Osteocyte (in vitro differentiated cells): ENCODE data around the gene ZNF280B. TPM values are rescaled to one million over a fixed set of nuclear protein-coding genes. Genes with fewer than 3 reads are reported as not detected.
"Not testable (repeated sequence)": the region's sequence is repeated elsewhere in the genome, so short reads cannot be mapped to it uniquely, and the experiment has no call there.

Source experiments
- DNase-seq: peaks from one replicate; pipeline ENCODE4 v3.0.0; 2021; ENCODE audit warnings: mixed read lengths; ENCODE audit not compliant: unreplicated experiment; ENCODE audit errors: extremely low spot score
- H3K27ac Mint-ChIP-seq: one replicate; pipeline ENCODE4 v1.8.0; 2021; ENCODE audit warnings: mild to moderate bottlenecking, mixed read lengths; ENCODE audit not compliant: unreplicated experiment
- H3K27me3 Mint-ChIP-seq: one replicate; pipeline ENCODE4 v1.8.0; 2021; ENCODE audit warnings: mixed read lengths; ENCODE audit not compliant: unreplicated experiment
- H3K36me3 Mint-ChIP-seq: one replicate; pipeline ENCODE4 v1.8.0; 2021; ENCODE audit warnings: mixed read lengths; ENCODE audit not compliant: unreplicated experiment
- H3K4me1 Mint-ChIP-seq: one replicate; pipeline ENCODE4 v1.8.0; 2021; ENCODE audit warnings: mixed read lengths; ENCODE audit not compliant: unreplicated experiment
- H3K4me3 Mint-ChIP-seq: one replicate; pipeline ENCODE4 v1.8.0; 2021; ENCODE audit warnings: mild to moderate bottlenecking, moderate library complexity, mixed read lengths; ENCODE audit not compliant: unreplicated experiment
- H3K9me3 Mint-ChIP-seq: one replicate; pipeline ENCODE4 v1.8.0; 2021; ENCODE audit warnings: mixed read lengths; ENCODE audit not compliant: unreplicated experiment
- CTCF ChIP-seq: fragments of 200-600 bp; sonication (generic); IDR thresholded peaks from 2 replicates; pipeline ENCODE4 v1.5.0; 2021; ENCODE audit warnings: antibody characterized with exemption, mild to moderate bottlenecking, moderate library complexity
- total RNA-seq: library from RNA; stranded (reverse); gene quantifications from 2 replicates; pipeline ENCODE4 v1.2.1, GENCODE V29; 2021

The ZNF280B gene
- total RNA-seq, 1 donor from 2014 or later: 2.1 TPM

DNA sequence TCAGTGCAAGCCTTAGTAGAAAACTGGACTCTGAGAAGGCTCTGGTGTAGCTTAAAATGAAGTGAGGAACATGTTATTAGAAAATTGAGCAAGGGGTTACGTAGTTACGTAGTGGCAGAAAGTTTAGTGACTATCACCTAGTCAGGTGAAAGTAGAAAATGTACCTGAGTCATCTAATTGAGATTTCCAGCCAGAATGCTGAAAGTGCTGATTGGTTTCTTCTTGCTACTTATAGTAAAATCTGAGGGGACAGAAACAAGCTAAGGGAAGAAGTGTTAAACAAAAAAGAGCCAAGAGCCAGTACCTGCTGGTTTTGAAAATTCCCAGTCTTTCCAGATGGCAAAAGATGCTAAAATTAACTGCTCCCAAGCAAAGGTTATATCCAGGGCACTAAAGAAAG, 29.4 kb downstream of the ZNF280B start:
- H3K9me3 Mint-ChIP-seq: no peaks in the 10 kb centered on the region

DNA sequence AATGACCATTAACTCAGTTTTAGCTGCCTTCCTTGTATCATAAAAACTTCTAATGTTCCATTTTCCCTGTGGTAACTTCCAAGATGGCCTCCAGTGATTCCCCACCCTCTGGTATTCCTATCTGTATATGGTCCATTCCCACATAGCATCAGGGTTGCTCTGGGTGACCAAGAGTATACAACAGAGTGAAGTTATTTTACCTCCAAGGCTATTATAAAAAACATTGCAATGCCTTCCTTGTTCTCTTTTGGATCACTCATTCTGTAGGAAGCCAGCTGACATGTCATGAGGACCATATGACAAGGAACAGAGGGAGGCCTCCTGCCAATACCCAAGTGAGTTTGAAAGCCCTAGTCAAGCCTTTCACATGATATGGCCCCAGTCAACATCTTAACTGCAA, 30.1 kb downstream of the ZNF280B start:
- Mint-ChIP-seq H3K27ac (no peak overlapping the region), H3K36me3 (no peaks in the 10 kb centered on the region), H3K9me3 (no peaks in the 10 kb centered on the region), H3K4me1 (no peaks in the 10 kb centered on the region), H3K4me3 (no peak overlapping the region), H3K27me3 (no peaks in the 10 kb centered on the region)
- TF ChIP-seq CTCF: no peak
- no peak for DNase-seq

More for the DNA sequence above, 29.4 kb downstream of the ZNF280B start:
- Mint-ChIP-seq H3K27ac (no peak overlapping the region), H3K27me3 (no peaks in the 10 kb centered on the region), H3K4me1 (no peaks in the 10 kb centered on the region), H3K36me3 (no peaks in the 10 kb centered on the region), H3K4me3 (no peak overlapping the region)
- DNase-seq: no peak
- no peak for TF ChIP-seq CTCF

DNA sequence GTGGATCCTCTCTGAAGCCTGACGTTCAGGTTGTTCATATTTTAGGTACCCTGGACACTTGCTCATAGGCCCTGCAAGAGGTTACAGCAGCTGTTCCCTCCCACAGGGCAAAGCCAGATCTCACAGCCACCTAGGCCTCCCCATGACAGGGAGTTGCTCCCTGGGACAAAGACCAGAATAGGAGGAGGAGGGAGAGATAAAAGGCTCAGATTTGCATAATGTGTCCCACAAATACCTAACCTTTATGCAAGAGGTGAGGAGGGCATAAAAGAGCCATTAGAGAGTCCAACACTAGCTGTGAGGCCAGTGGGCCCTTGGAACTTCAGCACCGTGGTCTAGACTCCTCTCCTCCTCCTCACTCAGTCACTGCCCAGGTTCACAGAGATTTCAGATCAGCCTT, 33.8 kb downstream of the ZNF280B start:
- no peaks in the 10 kb centered on the region for H3K4me1 Mint-ChIP-seq
- H3K27me3 Mint-ChIP-seq: no peaks in the 10 kb centered on the region
- peaks cover 3% of the 10 kb centered on the region for H3K9me3 Mint-ChIP-seq
- DNase-seq: no peak
- TF ChIP-seq CTCF: no peak
- no peak overlapping the region for H3K4me3 Mint-ChIP-seq
- H3K36me3 Mint-ChIP-seq: no peaks in the 10 kb centered on the region
- no peak overlapping the region for H3K27ac Mint-ChIP-seq

GRCh38 chr22:22471104-22471503, 37.4 kb downstream of the ZNF280B start:
- DNase-seq, H3K27ac Mint-ChIP-seq, H3K4me3 Mint-ChIP-seq, H3K9me3 Mint-ChIP-seq, H3K4me1 Mint-ChIP-seq, H3K36me3 Mint-ChIP-seq: not testable (repeated sequence)
- H3K27me3 Mint-ChIP-seq: peaks cover 16% of the 10 kb centered on the region

DNA sequence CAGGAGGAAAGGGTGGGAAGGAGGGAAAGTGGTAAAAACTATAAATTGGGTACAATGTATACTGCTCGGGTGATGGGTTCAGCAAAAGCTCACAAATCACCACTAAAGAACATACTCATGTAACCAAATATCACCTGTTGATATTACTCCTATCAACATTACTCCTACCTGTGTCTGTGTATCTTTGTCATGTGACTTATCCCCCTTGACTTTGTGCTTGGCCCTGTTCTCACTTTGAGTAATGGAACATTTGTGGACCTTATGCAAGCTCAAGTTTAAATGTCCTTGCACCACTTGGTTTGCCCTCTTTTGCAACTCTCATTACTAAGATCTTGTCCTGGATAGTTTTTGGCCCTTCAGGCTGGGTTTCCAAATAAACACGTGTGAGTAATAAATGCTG, 39.0 kb downstream of the ZNF280B start:
- no peak for DNase-seq
- H3K27me3 Mint-ChIP-seq: peaks cover 21% of the 10 kb centered on the region
- no peaks in the 10 kb centered on the region for H3K4me1 Mint-ChIP-seq
- H3K4me3 Mint-ChIP-seq: no peak overlapping the region
- H3K27ac Mint-ChIP-seq: no peak overlapping the region
- no peaks in the 10 kb centered on the region for H3K36me3 Mint-ChIP-seq
- peaks cover 10% of the 10 kb centered on the region for H3K9me3 Mint-ChIP-seq
- TF ChIP-seq CTCF: no peak

DNA sequence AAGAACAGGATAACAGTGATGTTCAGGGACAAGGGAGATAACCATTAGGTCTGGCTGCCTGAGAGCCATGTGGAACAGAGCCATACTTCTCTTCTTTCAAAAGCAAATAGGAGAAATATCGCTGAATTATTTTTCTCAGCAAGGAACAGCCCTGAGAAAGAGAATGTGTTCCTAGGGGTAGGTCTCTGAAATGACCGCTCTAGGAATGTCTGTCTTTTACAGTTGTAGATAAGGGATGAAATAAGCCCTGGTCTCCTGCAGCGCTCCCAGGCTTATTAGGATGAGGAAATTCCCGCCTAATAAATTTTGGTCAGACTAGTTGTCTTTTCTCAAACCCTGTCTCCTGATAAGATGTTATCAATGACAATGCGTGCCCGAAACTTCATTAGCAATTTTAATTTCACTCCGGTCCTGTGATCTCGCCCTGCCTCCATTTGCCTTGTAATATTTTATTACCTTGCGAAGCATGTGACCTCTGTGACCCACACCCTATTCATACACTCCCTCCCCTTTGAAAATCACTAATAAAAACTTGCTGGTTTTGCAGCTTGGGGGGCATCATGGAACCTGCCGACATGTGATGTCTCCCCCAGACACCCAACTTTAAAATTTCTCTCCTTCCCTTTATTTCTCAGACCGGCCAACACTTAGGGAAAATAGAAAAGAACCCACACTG, 39.6 kb downstream of the ZNF280B start:
- not testable (repeated sequence) for H3K4me1 Mint-ChIP-seq, H3K9me3 Mint-ChIP-seq, H3K36me3 Mint-ChIP-seq, DNase-seq, H3K27ac Mint-ChIP-seq, H3K4me3 Mint-ChIP-seq
- H3K27me3 Mint-ChIP-seq: peaks cover 27% of the 10 kb centered on the region
